GM12878 (cell line): Measurements from ENCODE around the gene APLP2. TPM values are rescaled to one million over a fixed set of nuclear protein-coding genes. Genes with fewer than 3 reads are reported as not detected.
A peak's percentile ranks its signal among the peaks of the same experiment; 100 is the strongest.

Experiments used
- BACH1 ChIP-seq: fragments of 450-650 bp; IDR thresholded peaks from 2 replicates; pipeline ENCODE4 v1.6.1; 2017; ENCODE audit warnings: mild to moderate bottlenecking, borderline replicate concordance
- BCL11A ChIP-seq: IDR thresholded peaks from 2 replicates; pipeline ENCODE4 v1.6.1; 2011; ENCODE audit warnings: low read depth, low read length
- CHD4 ChIP-seq: fragments of 200-600 bp; sonication (generic); IDR thresholded peaks from 2 replicates; pipeline ENCODE4 v1.6.1; 2016; ENCODE audit warnings: mild to moderate bottlenecking
- ESRRA ChIP-seq: IDR thresholded peaks from 2 replicates; pipeline ENCODE4 v1.6.1; 2012; ENCODE audit warnings: mild to moderate bottlenecking, low read length, improper control_type of control experiment
- MEF2A ChIP-seq: IDR thresholded peaks from 2 replicates; pipeline ENCODE4 v1.6.1; 2011; ENCODE audit warnings: low read depth, mild to moderate bottlenecking, low read length, moderate library complexity; ENCODE audit not compliant: insufficient read depth
- PAX8 ChIP-seq: fragments of 450-650 bp; IDR thresholded peaks from 2 replicates; pipeline ENCODE4 v1.6.1; 2017; ENCODE audit warnings: mild to moderate bottlenecking, moderate library complexity
- SMAD1 ChIP-seq: fragments of 450-650 bp; IDR thresholded peaks from 2 replicates; pipeline ENCODE4 v1.6.1; 2018; ENCODE audit warnings: mild to moderate bottlenecking, low read depth; ENCODE audit not compliant: partially characterized antibody
- SUPT20H ChIP-seq: IDR thresholded peaks from 2 replicates; pipeline ENCODE4 v1.6.1; 2011; ENCODE audit warnings: low read depth, mild to moderate bottlenecking, low read length, moderate library complexity, borderline replicate concordance; ENCODE audit not compliant: control insufficient read depth
- TAF1 ChIP-seq: IDR thresholded peaks from 2 replicates; pipeline ENCODE4 v1.6.1; 2011; ENCODE audit warnings: mild to moderate bottlenecking, low read depth, low read length, borderline replicate concordance
- TCF12 ChIP-seq: IDR thresholded peaks from 2 replicates; pipeline ENCODE4 v1.6.1; 2011; ENCODE audit warnings: low read depth, mild to moderate bottlenecking, low read length
- ZNF207 ChIP-seq: fragments of 450-650 bp; IDR thresholded peaks from 2 replicates; pipeline ENCODE4 v1.6.1; 2014; ENCODE audit warnings: antibody characterized with exemption, mild to moderate bottlenecking, borderline replicate concordance
- polyA plus RNA-seq, 11 experiments: library from polyadenylated mRNA; depleted of rRNA in 4 of 11; unstranded in 6 of 11; stranded (reverse) in 5 of 11; fragments of >200 nt; fragmentation: Nextera tagmentation in 4 of 11; fragmentation: Illumina TruSeq in 1 of 11; extraction: Ambion mirVana in 4 of 11; extraction: Trizol in 1 of 11; gene quantifications; 1 replicate in 1 of 11; 2 replicates in 10 of 11; pipeline versions ENCODE4 v1.2.1 to v1.2.3, GENCODE V29; 2011 to 2016; ENCODE audit warnings: inconsistent platforms in 2 of 11, missing spikeins in 2 of 11, low read depth in 1 of 11
- total RNA-seq, 4 experiments: library from RNA; depleted of rRNA in 3 of 4; stranded (reverse); fragments of >200 nt in 3 of 4; fragmentation: Illumina TruSeq in 1 of 4; extraction: Trizol in 1 of 4; gene quantifications; 2 replicates each; pipeline versions ENCODE4 v1.2.1 to v1.2.3, GENCODE V29; 2013 to 2021
- TF ChIP-seq, protein P1 (sequence below): fragments of 450-650 bp; IDR thresholded peaks from 2 replicates; pipeline ENCODE4 v1.6.1; 2017; ENCODE audit warnings: mild to moderate bottlenecking, moderate library complexity
- TF ChIP-seq, protein P2 (sequence below): fragments of 450-650 bp; IDR thresholded peaks from 2 replicates; pipeline ENCODE4 v1.6.1; 2017; ENCODE audit warnings: borderline replicate concordance
- TF ChIP-seq, protein P3 (sequence below): fragments of 450-650 bp; IDR thresholded peaks from 2 replicates; pipeline ENCODE4 v1.6.1; 2017; ENCODE audit warnings: mild to moderate bottlenecking
- TF ChIP-seq, protein P4 (sequence below): IDR thresholded peaks from 2 replicates; pipeline ENCODE4 v1.6.1; 2011; ENCODE audit warnings: mild to moderate bottlenecking, low read depth, low read length, moderate library complexity; ENCODE audit not compliant: insufficient replicate concordance
- TF ChIP-seq, protein P5 (sequence below): fragments of 450-650 bp; formaldehyde crosslinking; IDR thresholded peaks from 2 replicates; pipeline ENCODE4 v1.5.0; 2022; ENCODE audit warnings: mild to moderate bottlenecking, missing genetic modification characterization

Gene APLP2
- total and polyA plus RNA-seq, 10 of the 15 experiments (the other 5 are each of a cell fraction or from before 2014, with no cell fraction given): 2.3 to 38.8 (median 21.3) TPM

DNA sequence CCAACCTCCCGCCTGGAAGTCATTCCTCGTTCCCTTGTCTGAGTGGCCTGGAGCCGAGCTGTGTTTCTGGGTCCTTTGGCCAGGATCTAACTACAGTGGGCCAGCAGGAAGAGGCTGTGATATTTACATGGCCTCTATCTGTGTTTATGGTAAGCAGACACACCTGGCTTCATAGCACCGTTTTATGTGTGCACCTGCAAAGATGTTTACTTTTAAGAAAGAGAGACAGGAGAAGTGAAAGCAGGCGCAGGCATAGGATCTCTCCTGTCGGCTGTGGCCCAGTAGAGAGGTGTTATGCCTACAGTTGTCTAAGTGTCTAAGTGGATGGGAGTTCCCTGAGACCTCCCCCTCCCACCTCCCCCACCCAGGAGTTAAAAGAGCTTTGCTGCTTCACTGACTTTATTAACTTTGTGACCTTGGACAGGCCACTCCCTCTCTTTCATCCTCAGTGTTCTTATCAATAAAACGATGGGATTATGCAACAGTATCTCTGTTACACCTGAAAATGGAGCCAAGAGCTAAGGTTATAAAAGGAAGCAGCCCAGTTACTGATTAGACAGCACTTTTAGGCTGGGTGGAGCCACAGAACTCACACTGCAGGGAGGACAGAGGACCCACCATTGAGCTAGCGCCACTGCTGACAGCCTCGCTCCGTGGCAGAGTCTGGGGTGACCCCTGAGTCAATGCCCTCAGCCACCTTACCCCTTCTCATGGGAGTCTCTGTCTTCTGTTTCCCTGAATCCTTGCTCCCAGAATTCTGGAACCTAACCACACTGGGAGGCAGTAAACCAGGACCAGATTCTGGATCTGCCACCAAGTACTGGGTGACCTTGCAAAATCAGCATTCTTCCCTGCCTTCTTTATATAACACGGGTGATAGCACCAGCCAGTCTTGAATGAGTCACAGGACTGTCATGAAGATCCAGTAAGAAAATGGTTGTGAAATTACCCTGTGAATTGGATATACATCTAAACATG is 111.9 kb downstream of the APLP2 start (continued):
- TF ChIP-seq, protein P1, sequence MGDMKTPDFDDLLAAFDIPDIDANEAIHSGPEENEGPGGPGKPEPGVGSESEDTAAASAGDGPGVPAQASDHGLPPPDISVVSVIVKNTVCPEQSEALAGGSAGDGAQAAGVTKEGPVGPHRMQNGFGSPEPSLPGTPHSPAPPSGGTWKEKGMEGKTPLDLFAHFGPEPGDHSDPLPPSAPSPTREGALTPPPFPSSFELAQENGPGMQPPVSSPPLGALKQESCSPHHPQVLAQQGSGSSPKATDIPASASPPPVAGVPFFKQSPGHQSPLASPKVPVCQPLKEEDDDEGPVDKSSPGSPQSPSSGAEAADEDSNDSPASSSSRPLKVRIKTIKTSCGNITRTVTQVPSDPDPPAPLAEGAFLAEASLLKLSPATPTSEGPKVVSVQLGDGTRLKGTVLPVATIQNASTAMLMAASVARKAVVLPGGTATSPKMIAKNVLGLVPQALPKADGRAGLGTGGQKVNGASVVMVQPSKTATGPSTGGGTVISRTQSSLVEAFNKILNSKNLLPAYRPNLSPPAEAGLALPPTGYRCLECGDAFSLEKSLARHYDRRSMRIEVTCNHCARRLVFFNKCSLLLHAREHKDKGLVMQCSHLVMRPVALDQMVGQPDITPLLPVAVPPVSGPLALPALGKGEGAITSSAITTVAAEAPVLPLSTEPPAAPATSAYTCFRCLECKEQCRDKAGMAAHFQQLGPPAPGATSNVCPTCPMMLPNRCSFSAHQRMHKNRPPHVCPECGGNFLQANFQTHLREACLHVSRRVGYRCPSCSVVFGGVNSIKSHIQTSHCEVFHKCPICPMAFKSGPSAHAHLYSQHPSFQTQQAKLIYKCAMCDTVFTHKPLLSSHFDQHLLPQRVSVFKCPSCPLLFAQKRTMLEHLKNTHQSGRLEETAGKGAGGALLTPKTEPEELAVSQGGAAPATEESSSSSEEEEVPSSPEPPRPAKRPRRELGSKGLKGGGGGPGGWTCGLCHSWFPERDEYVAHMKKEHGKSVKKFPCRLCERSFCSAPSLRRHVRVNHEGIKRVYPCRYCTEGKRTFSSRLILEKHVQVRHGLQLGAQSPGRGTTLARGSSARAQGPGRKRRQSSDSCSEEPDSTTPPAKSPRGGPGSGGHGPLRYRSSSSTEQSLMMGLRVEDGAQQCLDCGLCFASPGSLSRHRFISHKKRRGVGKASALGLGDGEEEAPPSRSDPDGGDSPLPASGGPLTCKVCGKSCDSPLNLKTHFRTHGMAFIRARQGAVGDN: no peak
- TF ChIP-seq, protein P2, sequence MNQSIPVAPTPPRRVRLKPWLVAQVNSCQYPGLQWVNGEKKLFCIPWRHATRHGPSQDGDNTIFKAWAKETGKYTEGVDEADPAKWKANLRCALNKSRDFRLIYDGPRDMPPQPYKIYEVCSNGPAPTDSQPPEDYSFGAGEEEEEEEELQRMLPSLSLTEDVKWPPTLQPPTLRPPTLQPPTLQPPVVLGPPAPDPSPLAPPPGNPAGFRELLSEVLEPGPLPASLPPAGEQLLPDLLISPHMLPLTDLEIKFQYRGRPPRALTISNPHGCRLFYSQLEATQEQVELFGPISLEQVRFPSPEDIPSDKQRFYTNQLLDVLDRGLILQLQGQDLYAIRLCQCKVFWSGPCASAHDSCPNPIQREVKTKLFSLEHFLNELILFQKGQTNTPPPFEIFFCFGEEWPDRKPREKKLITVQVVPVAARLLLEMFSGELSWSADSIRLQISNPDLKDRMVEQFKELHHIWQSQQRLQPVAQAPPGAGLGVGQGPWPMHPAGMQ: no peak
- TF ChIP-seq, protein P3, sequence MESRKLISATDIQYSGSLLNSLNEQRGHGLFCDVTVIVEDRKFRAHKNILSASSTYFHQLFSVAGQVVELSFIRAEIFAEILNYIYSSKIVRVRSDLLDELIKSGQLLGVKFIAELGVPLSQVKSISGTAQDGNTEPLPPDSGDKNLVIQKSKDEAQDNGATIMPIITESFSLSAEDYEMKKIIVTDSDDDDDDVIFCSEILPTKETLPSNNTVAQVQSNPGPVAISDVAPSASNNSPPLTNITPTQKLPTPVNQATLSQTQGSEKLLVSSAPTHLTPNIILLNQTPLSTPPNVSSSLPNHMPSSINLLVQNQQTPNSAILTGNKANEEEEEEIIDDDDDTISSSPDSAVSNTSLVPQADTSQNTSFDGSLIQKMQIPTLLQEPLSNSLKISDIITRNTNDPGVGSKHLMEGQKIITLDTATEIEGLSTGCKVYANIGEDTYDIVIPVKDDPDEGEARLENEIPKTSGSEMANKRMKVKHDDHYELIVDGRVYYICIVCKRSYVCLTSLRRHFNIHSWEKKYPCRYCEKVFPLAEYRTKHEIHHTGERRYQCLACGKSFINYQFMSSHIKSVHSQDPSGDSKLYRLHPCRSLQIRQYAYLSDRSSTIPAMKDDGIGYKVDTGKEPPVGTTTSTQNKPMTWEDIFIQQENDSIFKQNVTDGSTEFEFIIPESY: no peak
- TF ChIP-seq BCL11A: no peak
- TF ChIP-seq ESRRA: 0 out of 2 replicates have a peak, but pooled peaks have one; percentile 47
- TF ChIP-seq TCF12: peak; percentile 70; the same call in 1 of the 2 replicates
- no peak for TF ChIP-seq BACH1
- TF ChIP-seq, protein P4, sequence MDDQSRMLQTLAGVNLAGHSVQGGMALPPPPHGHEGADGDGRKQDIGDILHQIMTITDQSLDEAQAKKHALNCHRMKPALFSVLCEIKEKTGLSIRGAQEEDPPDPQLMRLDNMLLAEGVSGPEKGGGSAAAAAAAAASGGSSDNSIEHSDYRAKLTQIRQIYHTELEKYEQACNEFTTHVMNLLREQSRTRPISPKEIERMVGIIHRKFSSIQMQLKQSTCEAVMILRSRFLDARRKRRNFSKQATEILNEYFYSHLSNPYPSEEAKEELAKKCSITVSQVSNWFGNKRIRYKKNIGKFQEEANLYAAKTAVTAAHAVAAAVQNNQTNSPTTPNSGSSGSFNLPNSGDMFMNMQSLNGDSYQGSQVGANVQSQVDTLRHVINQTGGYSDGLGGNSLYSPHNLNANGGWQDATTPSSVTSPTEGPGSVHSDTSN: no peak
- TF ChIP-seq, protein P5, sequence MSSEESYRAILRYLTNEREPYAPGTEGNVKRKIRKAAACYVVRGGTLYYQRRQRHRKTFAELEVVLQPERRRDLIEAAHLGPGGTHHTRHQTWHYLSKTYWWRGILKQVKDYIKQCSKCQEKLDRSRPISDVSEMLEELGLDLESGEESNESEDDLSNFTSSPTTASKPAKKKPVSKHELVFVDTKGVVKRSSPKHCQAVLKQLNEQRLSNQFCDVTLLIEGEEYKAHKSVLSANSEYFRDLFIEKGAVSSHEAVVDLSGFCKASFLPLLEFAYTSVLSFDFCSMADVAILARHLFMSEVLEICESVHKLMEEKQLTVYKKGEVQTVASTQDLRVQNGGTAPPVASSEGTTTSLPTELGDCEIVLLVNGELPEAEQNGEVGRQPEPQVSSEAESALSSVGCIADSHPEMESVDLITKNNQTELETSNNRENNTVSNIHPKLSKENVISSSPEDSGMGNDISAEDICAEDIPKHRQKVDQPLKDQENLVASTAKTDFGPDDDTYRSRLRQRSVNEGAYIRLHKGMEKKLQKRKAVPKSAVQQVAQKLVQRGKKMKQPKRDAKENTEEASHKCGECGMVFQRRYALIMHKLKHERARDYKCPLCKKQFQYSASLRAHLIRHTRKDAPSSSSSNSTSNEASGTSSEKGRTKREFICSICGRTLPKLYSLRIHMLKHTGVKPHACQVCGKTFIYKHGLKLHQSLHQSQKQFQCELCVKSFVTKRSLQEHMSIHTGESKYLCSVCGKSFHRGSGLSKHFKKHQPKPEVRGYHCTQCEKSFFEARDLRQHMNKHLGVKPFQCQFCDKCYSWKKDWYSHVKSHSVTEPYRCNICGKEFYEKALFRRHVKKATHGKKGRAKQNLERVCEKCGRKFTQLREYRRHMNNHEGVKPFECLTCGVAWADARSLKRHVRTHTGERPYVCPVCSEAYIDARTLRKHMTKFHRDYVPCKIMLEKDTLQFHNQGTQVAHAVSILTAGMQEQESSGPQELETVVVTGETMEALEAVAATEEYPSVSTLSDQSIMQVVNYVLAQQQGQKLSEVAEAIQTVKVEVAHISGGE (CRISPR knock-in tag): no peak
- TF ChIP-seq SUPT20H: no peak
- no peak for TF ChIP-seq TAF1
- TF ChIP-seq MEF2A: no peak
- no peak for TF ChIP-seq SMAD1
- TF ChIP-seq ZNF207: no peak
- no peak for TF ChIP-seq CHD4
- TF ChIP-seq PAX8: no peak
